ENCODE data around the gene ZNF710.

ZNF710 gene

GRCh38 chr15:90058308-90058707, 57.2 kb downstream of the ZNF710 start:
- Histone ChIP-seq H3K9me3 (replicated peaks in 1 of 11) (no peaks in the 10 kb centered on the region), H3K27ac (peak overlapping the region; percentile 84 to 95 (median 90)), H3K9ac (peak overlapping the region; percentile 72 to 81 (median 76)), H3K4me1 (peaks cover 74 to 98% (median 90%) of the 10 kb centered on the region in 10 experiments), H3K27me3 (no peaks in the 10 kb centered on the region), H3K36me3 (peaks cover 0 to 14% (median 0%) of the 10 kb centered on the region in 11 experiments; a peak in 5 of 22 replicates), H3K4me2 (peak overlapping the region; percentile 86 to 99 (median 94)), H3K4me3 (peak overlapping the region in 9 of 10 experiments; percentile 6 to 52 (median 36); a peak in 13 of 20 replicates), H4K20me1 (peaks cover 0 to 4% (median 0%) of the 10 kb centered on the region in 11 experiments; a peak in 2 of 22 replicates)
- TF ChIP-seq Cebpa-rat (IDR thresholded peaks at IDR 0.05): no peak

GRCh38 chr15:90058775-90059174, 57.7 kb downstream of the ZNF710 start:
- no peak for TF ChIP-seq Cebpa-rat (IDR thresholded peaks at IDR 0.05)
- Histone ChIP-seq H3K27me3 (no peaks in the 10 kb centered on the region), H3K4me1 (peaks cover 78 to 98% (median 93%) of the 10 kb centered on the region in 10 experiments), H3K27ac (peak overlapping the region; percentile 84 to 95 (median 90)), H3K4me3 (peak overlapping the region in 3 of 10 experiments; percentile 9 to 46 (median 34); a peak in 1 of 20 replicates), H3K9ac (peak overlapping the region; percentile 72 to 81 (median 76)), H3K36me3 (peaks cover 0 to 14% (median 0%) of the 10 kb centered on the region in 11 experiments; a peak in 5 of 22 replicates), H4K20me1 (peaks cover 0 to 4% (median 0%) of the 10 kb centered on the region in 11 experiments; a peak in 2 of 22 replicates), H3K4me2 (peak overlapping the region; percentile 86 to 99 (median 94)), H3K9me3 (replicated peaks in 1 of 11) (no peaks in the 10 kb centered on the region)

- peaks cover 0 to under 1% (median 0%) of the 10 kb centered on the region in 11 experiments; a peak in 2 of 22 replicates for H4K20me1 ChIP-seq
- peak overlapping the region; percentile 88 to 99 (median 97) for H3K4me2 ChIP-seq
- no peaks in the 10 kb centered on the region for H3K27me3 ChIP-seq
- peak overlapping the region; percentile 84 to 96 (median 92) for H3K27ac ChIP-seq
- peak overlapping the region in 3 of 10 experiments; percentile 9 to 46 (median 34); a peak in 1 of 20 replicates for H3K4me3 ChIP-seq
- peaks cover 82 to 97% (median 93%) of the 10 kb centered on the region in 10 experiments for H3K4me1 ChIP-seq
- peak overlapping the region; percentile 72 to 85 (median 79) for H3K9ac ChIP-seq
- peaks cover 0 to 14% (median 0%) of the 10 kb centered on the region in 11 experiments; a peak in 4 of 22 replicates for H3K36me3 ChIP-seq
- H3K9me3 ChIP-seq (replicated peaks in 1 of 11): no peaks in the 10 kb centered on the region
- TF ChIP-seq Cebpa-rat (IDR thresholded peaks at IDR 0.05): no peak
Observed at GRCh38 chr15:90059208-90059985, 58.3 kb downstream of the ZNF710 start.

GRCh38 chr15:90060797-90061196, 59.7 kb downstream of the ZNF710 start:
- no peaks in the 10 kb centered on the region for H3K9me3 ChIP-seq (replicated peaks in 1 of 11)
- peak overlapping the region; percentile 84 to 96 (median 92) for H3K27ac ChIP-seq
- peaks cover 91 to 99% (median 97%) of the 10 kb centered on the region in 10 experiments for H3K4me1 ChIP-seq
- H3K9ac ChIP-seq: peak overlapping the region; percentile 74 to 88 (median 79); a peak in 20 of 22 replicates
- H3K27me3 ChIP-seq: no peaks in the 10 kb centered on the region
- no peak for TF ChIP-seq Cebpa-rat (IDR thresholded peaks at IDR 0.05)
- no peak overlapping the region for H3K4me3 ChIP-seq
- no peaks in the 10 kb centered on the region for H4K20me1 ChIP-seq
- peak overlapping the region; percentile 82 to 99 (median 97) for H3K4me2 ChIP-seq
- H3K36me3 ChIP-seq: peaks cover 0 to 7% (median 0%) of the 10 kb centered on the region in 11 experiments; a peak in 2 of 22 replicates

GRCh38 chr15:90062023-90062442, 60.9 kb downstream of the ZNF710 start:
- no peak for TF ChIP-seq Cebpa-rat (IDR thresholded peaks at IDR 0.05)
- H4K20me1 ChIP-seq: no peaks in the 10 kb centered on the region
- peak overlapping the region; percentile 82 to 99 (median 97) for H3K4me2 ChIP-seq
- H3K4me3 ChIP-seq: peak overlapping the region in 1 of 10 experiments; percentile 22; a peak in 1 of 20 replicates
- H3K36me3 ChIP-seq: peaks cover 0 to 5% (median 4%) of the 10 kb centered on the region in 11 experiments; a peak in 13 of 22 replicates
- H3K27ac ChIP-seq: peak overlapping the region; percentile 84 to 96 (median 92)
- H3K9ac ChIP-seq: peak overlapping the region; percentile 74 to 88 (median 79)
- H3K27me3 ChIP-seq: no peaks in the 10 kb centered on the region
- H3K4me1 ChIP-seq: peaks cover 90 to 99% (median 95%) of the 10 kb centered on the region in 10 experiments
- H3K9me3 ChIP-seq (replicated peaks in 1 of 11): no peaks in the 10 kb centered on the region

GRCh38 chr15:90062462-90062932, 61.4 kb downstream of the ZNF710 start:
- Histone ChIP-seq H3K4me3 (no peak overlapping the region; a peak in 2 of 20 replicates), H3K4me1 (peaks cover 85 to 98% (median 92%) of the 10 kb centered on the region in 10 experiments), H3K9ac (peak overlapping the region; percentile 74 to 88 (median 79)), H3K27me3 (no peaks in the 10 kb centered on the region), H3K36me3 (peaks cover 3 to 10% (median 9%) of the 10 kb centered on the region in 11 experiments; a peak in 21 of 22 replicates), H3K4me2 (peak overlapping the region; percentile 82 to 99 (median 97)), H4K20me1 (no peaks in the 10 kb centered on the region), H3K27ac (peak overlapping the region; percentile 84 to 96 (median 92)), H3K9me3 (replicated peaks in 1 of 11) (no peaks in the 10 kb centered on the region)
- TF ChIP-seq Cebpa-rat (IDR thresholded peaks at IDR 0.05): no peak

GRCh38 chr15:90062973-90063769, 62.0 kb downstream of the ZNF710 start:
- Histone ChIP-seq H3K4me1 (peaks cover 78 to 97% (median 86%) of the 10 kb centered on the region in 10 experiments), H3K36me3 (peaks cover 10 to 17% (median 15%) of the 10 kb centered on the region in 11 experiments), H3K27ac (peak overlapping the region; percentile 84 to 96 (median 92)), H4K20me1 (no peaks in the 10 kb centered on the region), H3K9me3 (replicated peaks in 1 of 11) (no peaks in the 10 kb centered on the region), H3K9ac (peak overlapping the region; percentile 74 to 88 (median 79)), H3K4me2 (peak overlapping the region; percentile 82 to 99 (median 97)), H3K4me3 (peak overlapping the region in 2 of 10 experiments; percentile 9 to 17; a peak in 2 of 20 replicates), H3K27me3 (no peaks in the 10 kb centered on the region)
- TF ChIP-seq Cebpa-rat (IDR thresholded peaks at IDR 0.05): no peak

- Histone ChIP-seq H3K9ac (peak overlapping the region; percentile 74 to 88 (median 80)), H3K36me3 (peaks cover 16 to 23% (median 22%) of the 10 kb centered on the region in 11 experiments), H3K4me1 (peaks cover 72 to 96% (median 81%) of the 10 kb centered on the region in 10 experiments), H4K20me1 (no peaks in the 10 kb centered on the region), H3K27ac (peak overlapping the region; percentile 84 to 96 (median 92)), H3K27me3 (no peaks in the 10 kb centered on the region), H3K9me3 (replicated peaks in 1 of 11) (no peaks in the 10 kb centered on the region), H3K4me3 (no peak overlapping the region), H3K4me2 (peak overlapping the region; percentile 90 to 99 (median 97))
- no peak for TF ChIP-seq Cebpa-rat (IDR thresholded peaks at IDR 0.05)
Observed at GRCh38 chr15:90063770-90064247, 62.7 kb downstream of the ZNF710 start.

Data from BLaER1 treated with 17β-estradiol and CSF1 and Interleukin-3, amounts not matched to agents 10 nM and 100 nM (cell line).